ENCODE measurements around the gene CSH2.

DNA sequence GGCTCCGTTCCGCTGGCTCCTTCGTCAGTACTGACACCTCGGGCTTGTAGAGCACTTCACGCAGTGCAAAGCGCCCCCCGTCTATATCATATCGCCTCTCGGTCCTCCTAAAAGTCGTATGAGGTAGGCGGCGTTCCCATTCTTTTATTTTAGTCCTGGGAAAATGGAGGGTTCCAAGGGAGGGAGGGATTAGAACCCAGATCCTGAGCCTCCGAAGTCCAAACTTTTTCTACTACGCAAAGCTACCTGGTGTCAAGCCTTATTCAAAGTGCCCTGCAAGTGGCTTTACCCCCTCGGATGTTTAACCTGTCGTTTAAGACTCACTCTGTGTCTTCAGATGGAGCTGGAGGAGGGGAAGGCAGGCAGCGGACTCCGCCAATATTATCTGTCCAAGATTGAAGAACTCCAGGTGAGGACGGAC lies 45.7 kb downstream of the CSH2 start:
- TF ChIP-seq, protein P1, sequence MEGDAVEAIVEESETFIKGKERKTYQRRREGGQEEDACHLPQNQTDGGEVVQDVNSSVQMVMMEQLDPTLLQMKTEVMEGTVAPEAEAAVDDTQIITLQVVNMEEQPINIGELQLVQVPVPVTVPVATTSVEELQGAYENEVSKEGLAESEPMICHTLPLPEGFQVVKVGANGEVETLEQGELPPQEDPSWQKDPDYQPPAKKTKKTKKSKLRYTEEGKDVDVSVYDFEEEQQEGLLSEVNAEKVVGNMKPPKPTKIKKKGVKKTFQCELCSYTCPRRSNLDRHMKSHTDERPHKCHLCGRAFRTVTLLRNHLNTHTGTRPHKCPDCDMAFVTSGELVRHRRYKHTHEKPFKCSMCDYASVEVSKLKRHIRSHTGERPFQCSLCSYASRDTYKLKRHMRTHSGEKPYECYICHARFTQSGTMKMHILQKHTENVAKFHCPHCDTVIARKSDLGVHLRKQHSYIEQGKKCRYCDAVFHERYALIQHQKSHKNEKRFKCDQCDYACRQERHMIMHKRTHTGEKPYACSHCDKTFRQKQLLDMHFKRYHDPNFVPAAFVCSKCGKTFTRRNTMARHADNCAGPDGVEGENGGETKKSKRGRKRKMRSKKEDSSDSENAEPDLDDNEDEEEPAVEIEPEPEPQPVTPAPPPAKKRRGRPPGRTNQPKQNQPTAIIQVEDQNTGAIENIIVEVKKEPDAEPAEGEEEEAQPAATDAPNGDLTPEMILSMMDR (IDR thresholded peaks at IDR 0.05), result no peak
- TF ChIP-seq POLR2A (IDR thresholded peaks at IDR 0.05), result no peak
- TF ChIP-seq POLR2AphosphoS5 (IDR thresholded peaks at IDR 0.05), result no peak

All from prostate gland (tissue), 2 donors.